H1 (cell line): ENCODE data around the gene EXD3.
"Not testable (repeated sequence)": the region's sequence is repeated elsewhere in the genome, so short reads cannot be mapped to it uniquely, and the experiment has no call there.

Experiments used
- EZH2 ChIP-seq: fragments of 200-600 bp; sonication (generic); IDR thresholded peaks from 2 replicates; pipeline ENCODE4 v1.7.1; 2012; ENCODE audit warnings: low read depth, mild to moderate bottlenecking, moderate library complexity, low read length, inconsistent platforms; ENCODE audit not compliant: severe bottlenecking
- GABPA ChIP-seq: IDR thresholded peaks from 2 replicates; pipeline ENCODE4 v1.6.1; 2011; ENCODE audit warnings: mild to moderate bottlenecking, low read length, moderate library complexity, borderline replicate concordance; ENCODE audit not compliant: insufficient read depth
- KDM1A ChIP-seq: fragments of 200-600, 300-600 bp; sonication (generic); IDR thresholded peaks from 2 replicates; pipeline ENCODE4 v1.7.1; 2016; ENCODE audit warnings: mild to moderate bottlenecking, low read length, borderline replicate concordance
- NRF1 ChIP-seq: IDR thresholded peaks from 2 replicates; pipeline ENCODE4 v1.6.1; 2011; ENCODE audit warnings: mild to moderate bottlenecking, low read depth, low read length, improper control_type of control experiment
- POLR2A ChIP-seq, 2 experiments: IDR thresholded peaks; 1 replicate in 1 of 2; 2 replicates in 1 of 2; pipeline ENCODE4 v1.6.1; 2011; ENCODE audit warnings: low read depth in 2 of 2, low read length in 2 of 2, mild to moderate bottlenecking in 2 of 2; ENCODE audit errors: control extremely low read depth in 1 of 2
- POLR2AphosphoS5 ChIP-seq: IDR thresholded peaks from 2 replicates; pipeline ENCODE4 v1.6.1; 2011; ENCODE audit warnings: low read depth, low read length
- RAD21 ChIP-seq, 2 experiments: IDR thresholded peaks in 1 of 2; conservative IDR thresholded peaks in 1 of 2; 2 replicates each; pipeline ENCODE4 v1.6.1; 2011; ENCODE audit warnings: low read depth in 2 of 2, low read length in 2 of 2, improper control_type of control experiment in 1 of 2, inconsistent platforms in 1 of 2, mild to moderate bottlenecking in 1 of 2, moderate library complexity in 1 of 2
- SIN3A ChIP-seq, 2 experiments: IDR thresholded peaks in 1 of 2; conservative IDR thresholded peaks in 1 of 2; 2 replicates each; pipeline ENCODE4 v1.6.1; 2011 to 2012; ENCODE audit warnings: low read length in 2 of 2, improper control_type of control experiment in 1 of 2, low read depth in 1 of 2, mild to moderate bottlenecking in 1 of 2
- TAF1 ChIP-seq: IDR thresholded peaks from 2 replicates; pipeline ENCODE4 v1.6.1; 2011; ENCODE audit warnings: mild to moderate bottlenecking, low read depth, low read length
- YY1 ChIP-seq: IDR thresholded peaks from 2 replicates; pipeline ENCODE4 v1.6.1; 2011; ENCODE audit warnings: low read depth, mild to moderate bottlenecking, low read length
- TF ChIP-seq, protein P1 (sequence below), 3 experiments: IDR thresholded peaks; 1 replicate in 2 of 3; 2 replicates in 1 of 3; pipeline versions ENCODE4 v1.5.1 to v1.6.1; 2011; ENCODE audit warnings: low read length in 3 of 3, mild to moderate bottlenecking in 3 of 3, inconsistent platforms in 2 of 3, low read depth in 1 of 3, moderate library complexity in 1 of 3; ENCODE audit not compliant: insufficient read depth in 1 of 3; ENCODE audit errors: control extremely low read depth in 1 of 3
- TF ChIP-seq, protein P2 (sequence below): IDR thresholded peaks from 2 replicates; pipeline ENCODE4 v1.6.1; 2011; ENCODE audit warnings: low read length, improper control_type of control experiment

- TF ChIP-seq NRF1; GABPA; SIN3A (conservative IDR thresholded peaks at IDR 0.05 in 1 of 2, IDR thresholded peaks at IDR 0.05 in 1 of 2; ENCODE audit: low read depth in 1 of 2, low read length in 2 of 2); POLR2AphosphoS5; RAD21 (IDR thresholded peaks at IDR 0.05 in 1 of 2, conservative IDR thresholded peaks at IDR 0.05 in 1 of 2; ENCODE audit: low read depth in 2 of 2, low read length in 2 of 2); POLR2A (IDR thresholded peaks at IDR 0.05; ENCODE audit: control extremely low read depth in 1 of 2, low read depth in 2 of 2, low read length in 2 of 2); KDM1A; YY1; EZH2; TAF1: not testable (repeated sequence)
- TF ChIP-seq, protein P1, sequence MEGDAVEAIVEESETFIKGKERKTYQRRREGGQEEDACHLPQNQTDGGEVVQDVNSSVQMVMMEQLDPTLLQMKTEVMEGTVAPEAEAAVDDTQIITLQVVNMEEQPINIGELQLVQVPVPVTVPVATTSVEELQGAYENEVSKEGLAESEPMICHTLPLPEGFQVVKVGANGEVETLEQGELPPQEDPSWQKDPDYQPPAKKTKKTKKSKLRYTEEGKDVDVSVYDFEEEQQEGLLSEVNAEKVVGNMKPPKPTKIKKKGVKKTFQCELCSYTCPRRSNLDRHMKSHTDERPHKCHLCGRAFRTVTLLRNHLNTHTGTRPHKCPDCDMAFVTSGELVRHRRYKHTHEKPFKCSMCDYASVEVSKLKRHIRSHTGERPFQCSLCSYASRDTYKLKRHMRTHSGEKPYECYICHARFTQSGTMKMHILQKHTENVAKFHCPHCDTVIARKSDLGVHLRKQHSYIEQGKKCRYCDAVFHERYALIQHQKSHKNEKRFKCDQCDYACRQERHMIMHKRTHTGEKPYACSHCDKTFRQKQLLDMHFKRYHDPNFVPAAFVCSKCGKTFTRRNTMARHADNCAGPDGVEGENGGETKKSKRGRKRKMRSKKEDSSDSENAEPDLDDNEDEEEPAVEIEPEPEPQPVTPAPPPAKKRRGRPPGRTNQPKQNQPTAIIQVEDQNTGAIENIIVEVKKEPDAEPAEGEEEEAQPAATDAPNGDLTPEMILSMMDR (IDR thresholded peaks at IDR 0.05; ENCODE audit: control extremely low read depth in 1 of 3, insufficient read depth in 1 of 3, low read depth in 1 of 3, low read length in 3 of 3): not testable (repeated sequence)
- TF ChIP-seq, protein P2, sequence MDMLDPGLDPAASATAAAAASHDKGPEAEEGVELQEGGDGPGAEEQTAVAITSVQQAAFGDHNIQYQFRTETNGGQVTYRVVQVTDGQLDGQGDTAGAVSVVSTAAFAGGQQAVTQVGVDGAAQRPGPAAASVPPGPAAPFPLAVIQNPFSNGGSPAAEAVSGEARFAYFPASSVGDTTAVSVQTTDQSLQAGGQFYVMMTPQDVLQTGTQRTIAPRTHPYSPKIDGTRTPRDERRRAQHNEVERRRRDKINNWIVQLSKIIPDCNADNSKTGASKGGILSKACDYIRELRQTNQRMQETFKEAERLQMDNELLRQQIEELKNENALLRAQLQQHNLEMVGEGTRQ: not testable (repeated sequence)
These were observed 28.5 kb upstream of the EXD3 start for GRCh38 chr9:137451264-137452005.
